ENCODE data around the gene ANO9.
"Not testable (repeated sequence)": the region's sequence is repeated elsewhere in the genome, so short reads cannot be mapped to it uniquely, and the experiment has no call there.

ANO9 gene

GRCh38 chr11:432501-433100 lies 9.2 kb downstream of the ANO9 start:
- no peak for DNase-seq

- DNase-seq = no peak
Observed at GRCh38 chr11:431921-432320, 9.9 kb downstream of the ANO9 start.

- DNase-seq = no peak
Observed at GRCh38 chr11:429931-430456, 11.8 kb downstream of the ANO9 start.

- DNase-seq = no peak
Observed at GRCh38 chr11:429391-429790, 12.4 kb downstream of the ANO9 start.

- no peak for DNase-seq
Observed at GRCh38 chr11:428295-428694, 13.5 kb downstream of the ANO9 start.

GRCh38 chr11:426851-427250 lies 15.0 kb downstream of the ANO9 start:
- DNase-seq = no peak

- DNase-seq = no peak
Observed at GRCh38 chr11:425301-425700, 16.5 kb downstream of the ANO9 start.

- not testable (repeated sequence) for DNase-seq
Observed at GRCh38 chr11:424766-425165, 17.0 kb downstream of the ANO9 start.

GRCh38 chr11:424232-424631 lies 17.6 kb downstream of the ANO9 start:
- DNase-seq = no peak

- no peak for DNase-seq
Observed at GRCh38 chr11:422249-422656, 19.6 kb downstream of the ANO9 start.

GRCh38 chr11:420911-421321 lies 20.9 kb downstream of the ANO9 start:
- DNase-seq = no peak

- no peak for DNase-seq
Observed at GRCh38 chr11:420054-420910, 21.5 kb downstream of the ANO9 start.

- no peak for DNase-seq
Observed at GRCh38 chr11:419248-420005, 22.4 kb downstream of the ANO9 start.

- DNase-seq = no peak
Observed at GRCh38 chr11:418343-419247, 23.2 kb downstream of the ANO9 start.

- no peak for DNase-seq
Observed at GRCh38 chr11:417652-418342, 24.0 kb downstream of the ANO9 start.

GRCh38 chr11:416757-417621 lies 24.8 kb downstream of the ANO9 start:
- DNase-seq = peak; percentile 37 to 58

GRCh38 chr11:416051-416756 lies 25.6 kb downstream of the ANO9 start:
- DNase-seq = no peak

GRCh38 chr11:415640-416041 lies 26.2 kb downstream of the ANO9 start:
- no peak for DNase-seq

GRCh38 chr11:414318-414857 lies 27.4 kb downstream of the ANO9 start:
- no peak for DNase-seq
